ENCODE data around the gene SLC11A1.

The SLC11A1 gene

GRCh38 chr2:218354045-218354444 is 28.0 kb upstream of the SLC11A1 start:
- Histone ChIP-seq H3K4me2 (ENCODE audit: low read length) (no peak overlapping the region), H3K9me3 (ENCODE audit: insufficient read depth, low read length) (no peaks in the 10 kb centered on the region), H3K36me3 (replicated peaks; ENCODE audit: low read depth, low read length) (no peaks in the 10 kb centered on the region), H2AFZ (ENCODE audit: low read depth, low read length) (no peak overlapping the region), H3K9ac (ENCODE audit: low read length) (no peak overlapping the region), H3K27ac (ENCODE audit: low read length) (no peak overlapping the region), H3K79me2 (ENCODE audit: low read length) (no peaks in the 10 kb centered on the region), H3K27me3 (ENCODE audit: low read depth, low read length) (no peaks in the 10 kb centered on the region), H3K4me3 (ENCODE audit: low read length) (no peak overlapping the region), H4K20me1 (ENCODE audit: insufficient read depth, low read length) (no peaks in the 10 kb centered on the region), H3K4me1 (ENCODE audit: low read length) (no peaks in the 10 kb centered on the region)
- no peak for TF ChIP-seq CTCF (IDR thresholded peaks at IDR 0.05; ENCODE audit: low read depth, low read length)
- TF ChIP-seq EZH2phosphoT487 (IDR thresholded peaks at IDR 0.05; ENCODE audit: low read depth) = no peak

- Histone ChIP-seq H3K4me1 (ENCODE audit: low read length) (no peaks in the 10 kb centered on the region), H3K9ac (ENCODE audit: low read length) (no peak overlapping the region), H3K79me2 (ENCODE audit: low read length) (no peaks in the 10 kb centered on the region), H3K27me3 (ENCODE audit: low read depth, low read length) (no peaks in the 10 kb centered on the region), H4K20me1 (ENCODE audit: insufficient read depth, low read length) (no peaks in the 10 kb centered on the region), H3K36me3 (replicated peaks; ENCODE audit: low read depth, low read length) (no peaks in the 10 kb centered on the region), H3K4me3 (ENCODE audit: low read length) (no peak overlapping the region), H3K27ac (ENCODE audit: low read length) (no peak overlapping the region), H3K4me2 (ENCODE audit: low read length) (no peak overlapping the region), H2AFZ (ENCODE audit: low read depth, low read length) (no peak overlapping the region), H3K9me3 (ENCODE audit: insufficient read depth, low read length) (no peaks in the 10 kb centered on the region)
- TF ChIP-seq CTCF (IDR thresholded peaks at IDR 0.05; ENCODE audit: low read depth, low read length) (no peak), EZH2phosphoT487 (IDR thresholded peaks at IDR 0.05; ENCODE audit: low read depth) (no peak)
Observed at GRCh38 chr2:218354850-218355443, 27.1 kb upstream of the SLC11A1 start.

- no peaks in the 10 kb centered on the region for H3K9me3 ChIP-seq (ENCODE audit: insufficient read depth, low read length)
- H3K9ac ChIP-seq (ENCODE audit: low read length) = no peak overlapping the region
- peaks cover 6% of the 10 kb centered on the region for H3K4me1 ChIP-seq (ENCODE audit: low read length)
- H3K36me3 ChIP-seq (replicated peaks; ENCODE audit: low read depth, low read length) = no peaks in the 10 kb centered on the region
- H3K27ac ChIP-seq (ENCODE audit: low read length) = no peak overlapping the region
- H3K79me2 ChIP-seq (ENCODE audit: low read length) = no peaks in the 10 kb centered on the region
- TF ChIP-seq EZH2phosphoT487 (IDR thresholded peaks at IDR 0.05; ENCODE audit: low read depth) = no peak
- no peak for TF ChIP-seq CTCF (IDR thresholded peaks at IDR 0.05; ENCODE audit: low read depth, low read length)
- no peaks in the 10 kb centered on the region for H4K20me1 ChIP-seq (ENCODE audit: insufficient read depth, low read length)
- no peak overlapping the region for H3K4me2 ChIP-seq (ENCODE audit: low read length)
- no peak overlapping the region; the same call in 1 of the 2 replicates for H2AFZ ChIP-seq (ENCODE audit: low read depth, low read length)
- H3K27me3 ChIP-seq (ENCODE audit: low read depth, low read length) = no peaks in the 10 kb centered on the region
- H3K4me3 ChIP-seq (ENCODE audit: low read length) = no peak overlapping the region
Observed at GRCh38 chr2:218357236-218358177, 24.6 kb upstream of the SLC11A1 start.

- H3K4me2 ChIP-seq (ENCODE audit: low read length) = no peak overlapping the region
- TF ChIP-seq EZH2phosphoT487 (IDR thresholded peaks at IDR 0.05; ENCODE audit: low read depth) (no peak), CTCF (IDR thresholded peaks at IDR 0.05; ENCODE audit: low read depth, low read length) (no peak)
- H3K79me2 ChIP-seq (ENCODE audit: low read length) = no peaks in the 10 kb centered on the region
- H3K27me3 ChIP-seq (ENCODE audit: low read depth, low read length) = no peaks in the 10 kb centered on the region
- no peaks in the 10 kb centered on the region for H3K36me3 ChIP-seq (replicated peaks; ENCODE audit: low read depth, low read length)
- no peak overlapping the region for H3K9ac ChIP-seq (ENCODE audit: low read length)
- H4K20me1 ChIP-seq (ENCODE audit: insufficient read depth, low read length) = no peaks in the 10 kb centered on the region
- no peak overlapping the region for H3K27ac ChIP-seq (ENCODE audit: low read length)
- H3K4me1 ChIP-seq (ENCODE audit: low read length) = peaks cover 11% of the 10 kb centered on the region
- H3K4me3 ChIP-seq (ENCODE audit: low read length) = no peak overlapping the region
- H3K9me3 ChIP-seq (ENCODE audit: insufficient read depth, low read length) = no peaks in the 10 kb centered on the region
- no peak overlapping the region for H2AFZ ChIP-seq (ENCODE audit: low read depth, low read length)
Observed at GRCh38 chr2:218360453-218360852, 21.6 kb upstream of the SLC11A1 start.
